OCI-M2 (cell line): ENCODE measurements around the gene PLCB4.

Experiments
- DNase-seq: peaks from one replicate; lab custom pipeline; 2025; ENCODE audit not compliant: unreplicated experiment; lab: John Stamatoyannopoulos, UW

PLCB4 gene

DNA sequence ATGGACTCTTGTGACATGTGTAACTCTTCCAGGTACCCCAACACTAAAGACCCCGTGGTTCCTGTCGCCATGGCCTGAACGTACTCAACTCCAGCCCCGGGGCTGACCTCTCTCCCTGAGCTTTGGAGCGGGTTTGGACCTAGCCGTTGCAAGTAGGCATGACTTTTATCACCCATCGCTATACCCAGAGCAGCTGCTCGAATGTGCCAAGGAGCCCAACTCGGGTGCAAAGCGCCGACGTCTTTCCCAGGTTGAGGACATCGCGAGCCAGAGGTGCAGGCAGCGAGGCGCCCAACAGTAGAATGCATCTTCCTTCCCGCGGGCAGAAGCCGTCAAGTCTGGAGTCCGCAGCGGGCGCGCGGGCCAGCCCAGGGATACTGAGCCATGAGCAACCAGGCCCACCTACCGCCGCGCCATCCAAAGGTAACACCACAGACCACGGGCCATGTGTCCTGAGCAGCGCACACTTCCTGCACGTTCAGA is 439.9 kb downstream of the PLCB4 start:
- DNase-seq, result no peak

DNA sequence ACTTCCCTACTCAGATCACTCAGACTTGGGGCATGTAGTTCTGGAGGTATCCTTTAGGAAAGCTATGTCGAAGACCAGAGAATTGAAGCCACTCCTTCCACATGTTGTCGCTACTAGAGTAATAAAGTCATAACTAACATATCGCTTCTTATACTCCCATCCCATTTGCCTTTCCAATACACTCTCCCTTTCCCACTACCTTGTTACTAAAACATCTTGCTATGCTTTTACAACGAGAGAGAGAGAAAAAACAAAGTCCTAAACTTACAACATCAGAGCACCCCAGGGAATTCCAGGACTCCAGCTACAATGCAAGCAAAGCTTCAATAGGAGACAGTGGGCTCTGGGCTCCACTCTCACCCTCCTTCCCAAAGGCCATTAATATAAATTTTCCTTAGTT is 440.4 kb downstream of the PLCB4 start:
- DNase-seq, result no peak

DNA sequence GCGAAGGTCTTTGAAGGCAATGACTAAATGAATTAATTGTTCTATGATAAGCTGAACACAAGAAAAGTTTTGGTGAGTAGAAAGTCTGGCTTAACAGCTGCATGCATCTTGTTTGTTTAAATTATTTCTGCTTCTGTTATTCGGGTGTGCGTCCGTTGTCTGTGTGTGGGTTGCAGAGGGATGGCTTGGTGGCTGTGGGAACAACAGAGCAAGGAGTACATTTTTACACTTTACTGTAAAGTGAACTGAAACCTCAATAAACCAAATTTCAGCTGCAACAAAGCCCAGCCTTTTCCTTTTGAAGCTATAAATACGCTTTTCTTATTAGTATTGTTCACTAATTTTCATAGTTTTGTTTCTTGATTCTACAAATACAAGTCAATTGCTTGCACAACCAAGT is 442.0 kb downstream of the PLCB4 start:
- DNase-seq, result no peak

DNA sequence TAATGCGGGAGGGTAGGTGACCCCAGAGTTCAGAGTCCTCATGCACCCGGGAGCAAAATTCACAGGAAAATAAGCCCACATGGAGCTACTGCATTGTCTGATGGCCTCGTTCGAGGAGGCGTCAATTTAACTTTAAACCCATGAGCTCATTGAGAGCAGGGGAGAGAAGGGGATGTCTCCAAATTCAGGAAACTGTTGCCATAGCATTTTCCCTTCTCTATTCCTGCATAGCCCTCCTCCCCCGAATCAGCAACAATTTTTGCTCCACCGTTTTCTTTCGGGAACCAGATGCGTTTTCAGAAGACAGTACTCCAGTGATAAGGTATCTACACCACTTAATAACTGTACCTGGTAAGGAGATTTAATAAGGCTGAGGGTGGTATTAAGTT is 445.2 kb downstream of the PLCB4 start:
- no peak for DNase-seq

DNA sequence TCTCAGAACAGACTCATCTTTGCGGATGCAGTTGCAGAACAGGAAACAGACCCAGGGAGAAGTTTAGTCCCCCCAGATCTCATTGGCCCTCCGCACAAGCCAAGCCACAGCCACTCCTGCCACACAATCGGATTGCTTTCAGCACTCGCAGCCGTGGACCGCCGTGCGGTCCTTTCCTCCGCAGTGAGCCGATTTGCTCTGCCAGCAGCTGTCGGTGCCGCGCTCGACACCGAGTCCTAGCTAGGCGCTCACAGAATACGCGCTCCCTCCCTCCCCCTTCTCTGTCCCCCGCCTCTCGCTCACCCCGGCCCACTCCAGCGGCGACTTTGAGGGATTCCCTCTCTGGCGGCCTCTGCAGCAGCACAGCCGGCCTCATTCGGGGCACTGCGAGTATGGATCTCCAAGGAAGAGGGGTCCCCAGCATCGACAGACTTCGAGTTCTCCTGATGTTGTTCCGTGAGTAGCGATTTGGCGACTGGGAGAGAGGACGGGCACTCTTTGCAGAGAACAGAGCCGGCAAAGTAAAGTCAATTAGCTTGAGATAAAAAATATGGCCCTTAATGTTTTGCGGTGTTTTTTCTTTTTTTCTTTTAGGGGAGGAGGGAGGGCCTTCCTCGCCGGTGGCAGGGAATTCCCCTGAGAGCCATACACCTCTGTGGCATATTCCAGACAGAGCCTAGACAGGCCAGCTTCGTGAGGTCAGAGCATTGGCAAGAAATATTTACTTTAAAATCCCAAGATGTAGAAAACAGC is 445.8 kb downstream of the PLCB4 start, which contains the start of gene LAMP5:
Gene LAMP5, plus strand, starts transcription at position 130 of the 753 bp plus-strand sequence. Its CDS starts 263 bp downstream, at position 393.
- no peak for DNase-seq

DNA sequence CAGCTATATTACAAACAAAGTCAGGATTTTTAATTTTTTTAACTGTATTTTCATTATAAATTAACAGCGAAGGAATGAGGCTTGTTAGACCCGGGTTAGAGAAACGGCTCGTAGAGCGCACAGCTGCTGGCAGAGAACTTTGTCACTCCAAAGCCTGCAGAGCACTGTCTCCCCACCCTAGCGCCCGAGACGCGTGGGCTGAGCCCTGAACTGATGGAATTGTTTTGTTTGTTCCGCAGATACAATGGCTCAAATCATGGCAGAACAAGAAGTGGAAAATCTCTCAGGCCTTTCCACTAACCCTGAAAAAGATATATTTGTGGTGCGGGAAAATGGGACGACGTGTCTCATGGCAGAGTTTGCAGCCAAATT is 446.3 kb downstream of the PLCB4 start:
- no peak for DNase-seq

DNA sequence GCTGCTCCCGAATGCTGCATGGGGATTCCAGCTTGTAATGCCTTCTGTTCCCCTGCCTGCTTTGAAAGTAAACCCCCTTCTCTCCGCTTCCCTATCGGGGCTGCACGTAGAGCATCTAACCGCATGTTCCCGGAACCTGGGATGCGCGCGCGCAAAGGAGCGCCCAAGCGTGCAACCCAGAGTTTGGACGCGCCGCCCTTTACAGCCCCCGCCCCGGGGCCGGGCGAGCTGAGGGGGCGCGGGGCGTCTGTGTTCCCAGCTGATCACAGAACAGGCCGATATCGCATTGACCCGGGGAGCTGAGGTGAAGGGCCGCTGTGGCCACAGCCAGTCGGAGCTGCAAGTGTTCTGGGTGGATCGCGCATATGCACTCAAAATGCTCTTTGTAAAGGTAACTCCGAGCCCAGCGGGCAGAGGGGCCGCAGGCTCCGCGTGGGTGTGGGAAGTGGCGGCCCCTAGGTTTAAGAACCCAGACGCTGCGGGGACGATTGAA is 446.9 kb downstream of the PLCB4 start:
- DNase-seq, result no peak

DNA sequence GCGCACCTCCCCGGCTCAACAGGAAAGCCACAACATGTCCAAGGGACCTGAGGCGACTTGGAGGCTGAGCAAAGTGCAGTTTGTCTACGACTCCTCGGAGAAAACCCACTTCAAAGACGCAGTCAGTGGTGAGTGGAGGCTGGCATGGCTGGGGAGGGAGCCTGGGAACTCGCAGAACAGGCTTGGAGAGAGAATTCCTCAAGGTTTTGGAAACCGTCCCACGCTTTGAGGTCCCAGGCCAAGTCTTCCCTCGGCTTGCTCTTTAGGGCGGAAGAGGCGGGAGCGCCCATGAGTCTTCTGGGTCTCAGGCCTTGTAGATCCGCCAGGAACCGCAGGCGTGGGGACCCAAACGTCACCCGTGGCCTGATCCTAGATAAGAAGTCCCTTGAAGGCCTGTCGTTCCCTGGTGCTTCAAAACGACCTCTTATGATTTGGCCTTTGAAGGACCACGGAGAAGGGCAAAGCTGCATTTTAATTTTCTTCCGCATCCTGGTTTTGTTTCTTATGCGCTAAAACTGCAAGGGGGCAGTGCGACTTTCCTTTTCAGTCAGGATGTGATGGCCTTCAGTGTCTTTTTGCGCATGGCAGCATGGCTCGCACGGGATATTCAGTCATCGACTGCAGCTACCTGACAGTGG is 447.5 kb downstream of the PLCB4 start:
- DNase-seq, result no peak

DNA sequence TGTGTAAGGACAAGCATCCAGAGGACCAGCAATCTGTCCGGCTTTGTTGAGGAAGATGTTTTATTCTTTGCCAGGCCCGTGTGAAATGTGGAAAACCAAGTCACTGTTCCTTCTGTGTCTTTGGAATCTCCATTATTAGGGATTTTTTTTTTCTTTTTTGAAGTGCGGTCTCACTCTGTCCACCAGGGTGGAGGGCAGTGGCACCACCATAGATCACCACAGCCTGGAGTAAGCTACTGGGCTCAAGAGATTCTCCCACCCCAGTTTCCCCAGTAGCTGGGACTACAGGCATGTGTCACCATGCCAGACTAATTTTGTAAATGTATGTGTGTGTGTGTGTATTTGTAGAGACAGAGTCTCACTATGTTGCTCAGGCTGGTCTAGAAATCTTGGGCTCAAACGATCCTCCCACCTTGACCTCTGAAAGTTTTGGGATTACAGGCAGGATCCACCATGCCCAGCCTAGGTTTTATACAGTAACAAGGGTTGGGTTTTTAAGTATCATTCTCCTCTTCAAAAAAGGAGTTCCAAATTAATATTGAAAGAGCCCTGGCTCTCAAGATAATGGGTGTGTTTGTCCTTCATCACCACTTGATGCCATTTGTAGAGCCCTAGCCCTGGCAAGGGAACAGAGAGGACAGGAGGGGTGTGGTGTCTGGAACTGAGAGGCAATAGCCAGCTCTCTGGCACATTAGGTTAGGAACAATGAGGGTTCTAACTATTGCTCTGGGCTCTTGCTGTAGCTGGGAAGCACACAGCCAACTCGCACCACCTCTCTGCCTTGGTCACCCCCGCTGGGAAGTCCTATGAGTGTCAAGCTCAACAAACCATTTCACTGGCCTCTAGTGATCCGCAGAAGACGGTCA is 448.6 kb downstream of the PLCB4 start:
- DNase-seq, result no peak

DNA sequence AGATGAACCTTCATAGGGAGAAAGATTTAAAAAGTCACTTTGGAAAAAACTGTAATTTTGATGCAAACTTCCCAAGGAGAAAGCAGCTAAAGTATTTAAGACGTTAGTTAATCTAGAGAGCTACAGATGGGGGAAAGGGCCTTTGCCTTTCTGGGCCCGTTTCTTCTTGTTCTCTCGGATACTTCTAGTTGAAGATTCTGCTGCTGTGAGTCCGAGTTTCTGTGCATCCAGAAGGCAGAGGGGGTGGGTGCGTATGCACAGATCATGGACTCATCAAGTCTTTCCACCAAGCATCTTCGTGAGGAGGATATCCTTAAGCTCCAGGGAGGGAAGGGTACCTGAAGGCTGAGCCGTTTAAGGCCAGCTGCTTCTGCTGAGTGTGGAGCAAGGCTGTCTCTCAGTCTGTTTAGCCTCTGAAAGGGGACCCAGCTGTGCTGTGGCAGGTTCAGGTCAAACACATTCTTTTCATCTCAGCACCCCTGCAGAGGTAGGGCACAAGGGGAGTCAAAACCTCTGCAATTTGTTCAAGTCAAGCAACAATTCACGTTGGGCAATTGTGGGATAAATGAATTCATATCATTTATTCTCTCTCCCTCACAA is 449.8 kb downstream of the PLCB4 start:
- no peak for DNase-seq

DNA sequence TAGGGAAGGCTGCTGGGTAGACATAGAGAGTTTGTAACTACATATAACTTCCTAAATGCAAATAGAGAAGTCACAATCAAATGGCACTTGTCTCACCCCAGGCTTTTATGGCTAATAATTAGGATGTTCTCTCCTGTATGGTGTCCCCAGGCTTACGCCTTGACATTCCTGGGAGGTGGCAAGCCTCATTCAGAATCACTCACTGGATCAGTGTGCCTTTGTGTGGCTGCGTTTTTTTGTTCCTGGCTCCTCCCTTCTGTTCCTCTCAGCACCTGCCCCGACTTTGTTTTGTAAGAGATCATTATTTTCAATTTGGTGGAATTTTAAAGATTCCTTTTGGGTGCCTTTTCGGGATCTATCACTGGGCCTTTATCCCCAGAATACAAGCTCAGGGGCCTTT is 451.2 kb downstream of the PLCB4 start:
- DNase-seq, result no peak

DNA sequence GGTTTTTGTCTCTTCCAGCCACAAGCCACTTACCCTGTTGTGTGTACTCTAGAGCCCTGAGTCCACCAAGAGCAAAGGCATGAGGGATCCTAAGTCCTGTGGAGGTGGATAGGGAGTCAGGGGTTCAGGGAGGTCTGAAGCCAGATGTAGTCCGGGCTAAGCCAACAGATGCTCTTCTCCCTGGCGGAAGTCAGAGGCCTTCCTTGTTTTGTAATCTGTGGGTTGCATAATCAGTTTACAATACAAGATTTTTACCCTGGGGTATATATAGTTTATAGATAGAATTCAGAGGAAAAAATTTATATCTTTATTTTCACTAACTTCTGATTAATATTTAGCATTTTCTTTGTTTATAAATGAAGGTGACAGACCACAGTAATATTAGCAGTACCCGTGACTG is 454.7 kb downstream of the PLCB4 start:
- no peak for DNase-seq
